B cell (primary cell): Measurements from ENCODE around the gene BMPR1A. TPM values are rescaled to one million over a fixed set of nuclear protein-coding genes. Genes with fewer than 3 reads are reported as not detected.

Experiments used
- ATAC-seq: fragments of 200-7000 bp; cut with Tn5 transposase; one replicate; pipeline ENCODE4 v1.10.0; 2021; ENCODE audit warnings: low read depth, mild to moderate bottlenecking, moderate number of reproducible peaks, moderate library complexity
- CTCF ChIA-PET: fragments of 350-600 bp; sonication (Branson Sonifier 250); formaldehyde crosslinking; loops from one replicate; lab custom pipeline; 2021; ENCODE audit warnings: antibody characterized with exemption, inconsistent platforms; lab: Charles Lee
- POLR2A ChIA-PET: fragments of 350-600 bp; sonication (Branson Sonifier 250); formaldehyde crosslinking; loops from one replicate; lab custom pipeline; 2021; ENCODE audit warnings: antibody characterized with exemption; lab: Charles Lee
- DNase-seq: peaks from one replicate; pipeline ENCODE4 v3.0.0; 2013
- H2AFZ ChIP-seq: 2 replicates; pipeline ENCODE4 v1.6.1; 2012; ENCODE audit warnings: mild to moderate bottlenecking, low read depth, low read length; ENCODE audit not compliant: insufficient read depth, poor library complexity, severe bottlenecking
- H3K27ac ChIP-seq, 2 donors: 1 replicate in 1 of 2; 2 replicates in 1 of 2; pipeline ENCODE4 v1.5.1; 2012 to 2013; ENCODE audit warnings: low read length in 2 of 2, mild to moderate bottlenecking in 2 of 2, moderate library complexity in 1 of 2
- H3K27me3 ChIP-seq, 4 experiments: fragments of 200-600 bp in 1 of 4; sonication (generic) in 1 of 4; replicated peaks in 1 of 4; 1 replicate in 2 of 4; 2 replicates in 2 of 4; pipeline versions ENCODE4 v1.6.1 to v1.7.0; 2013 to 2016; ENCODE audit warnings: low read length in 3 of 4, mild to moderate bottlenecking in 2 of 4, mixed read lengths in 1 of 4, moderate library complexity in 1 of 4; ENCODE audit not compliant: insufficient read depth in 4 of 4, control insufficient read depth in 3 of 4; ENCODE audit errors: control extremely low read depth in 1 of 4
- H3K36me3 ChIP-seq, 2 experiments: replicated peaks in 1 of 2; 1 replicate in 1 of 2; 2 replicates in 1 of 2; pipeline versions ENCODE4 v1.6.1 to v1.7.1; 2013; ENCODE audit warnings: low read length in 1 of 2; ENCODE audit not compliant: insufficient read depth in 2 of 2, control insufficient read depth in 1 of 2; ENCODE audit errors: control extremely low read depth in 1 of 2, extremely low read depth in 1 of 2
- H3K4me1 ChIP-seq, 2 donors: fragments of 200-600 bp in 1 of 2; sonication (generic) in 1 of 2; 1 replicate in 1 of 2; 2 replicates in 1 of 2; pipeline versions ENCODE4 v1.5.1 to v1.6.1; 2013 to 2017; ENCODE audit warnings: low read length in 2 of 2; ENCODE audit not compliant: control insufficient read depth in 2 of 2, insufficient read depth in 2 of 2
- H3K4me2 ChIP-seq: replicated peaks from 2 replicates; pipeline ENCODE3; 2012; ENCODE audit warnings: mild to moderate bottlenecking, low read depth, low read length; ENCODE audit not compliant: poor library complexity, severe bottlenecking
- H3K4me3 ChIP-seq, 5 experiments: fragments of 200-600 bp in 1 of 5; sonication (generic) in 1 of 5; 1 replicate in 3 of 5; 2 replicates in 2 of 5; pipeline versions ENCODE4 v1.5.1 to v1.7.0; 2011 to 2016; ENCODE audit warnings: low read length in 4 of 5, mild to moderate bottlenecking in 4 of 5, low read depth in 2 of 5, control low read depth in 1 of 5, moderate library complexity in 1 of 5; ENCODE audit not compliant: insufficient read depth in 1 of 5; ENCODE audit errors: control extremely low read depth in 1 of 5, extremely low read depth in 1 of 5
- H3K79me2 ChIP-seq: fragments of 200-600 bp; sonication (generic); one replicate; pipeline ENCODE4 v1.6.0; 2016; ENCODE audit warnings: low read length; ENCODE audit not compliant: control insufficient read depth, insufficient read depth
- H3K9ac ChIP-seq: fragments of 200-600 bp; sonication (generic); 2 replicates; pipeline ENCODE4 v1.6.1; 2017; ENCODE audit warnings: mild to moderate bottlenecking, low read length, moderate library complexity
- H3K9me3 ChIP-seq, 3 donors: one replicate each; pipeline versions ENCODE4 v1.6.1 to v1.7.1; 2013; ENCODE audit warnings: low read length in 2 of 3; ENCODE audit not compliant: control insufficient read depth in 2 of 3, insufficient read depth in 1 of 3; ENCODE audit errors: control extremely low read depth in 1 of 3
- H4K20me1 ChIP-seq: 2 replicates; pipeline ENCODE4 v1.6.0; 2012; ENCODE audit warnings: mild to moderate bottlenecking, low read length; ENCODE audit not compliant: insufficient read depth, control insufficient read depth, poor library complexity, severe bottlenecking
- H3K27ac Mint-ChIP-seq: one replicate; pipeline ENCODE4 v1.8.0; 2021; ENCODE audit warnings: mixed read lengths
- H3K27me3 Mint-ChIP-seq: one replicate; pipeline ENCODE4 v1.8.0; 2021; ENCODE audit warnings: mixed read lengths
- H3K4me1 Mint-ChIP-seq: one replicate; pipeline ENCODE4 v1.8.0; 2021; ENCODE audit warnings: mixed read lengths
- H3K4me3 Mint-ChIP-seq: one replicate; pipeline ENCODE4 v1.8.0; 2021; ENCODE audit warnings: mixed read lengths
- H3K9me3 Mint-ChIP-seq: one replicate; pipeline ENCODE4 v1.8.0; 2022; ENCODE audit warnings: mixed read lengths; ENCODE audit not compliant: insufficient read depth
- EZH2 ChIP-seq: IDR thresholded peaks from 2 replicates; pipeline ENCODE4 v1.6.1; 2012; ENCODE audit warnings: borderline replicate concordance, low read depth, mild to moderate bottlenecking, moderate library complexity, low read length; ENCODE audit not compliant: insufficient read depth, poor library complexity, severe bottlenecking
- WGBS: methylation state at CpG from one replicate; pipeline ENCODE4 v1.1.5; 2013; ENCODE audit warnings: missing lambda C conversion rate; ENCODE audit not compliant: insufficient coverage; 5-methylcytosine and 5-hydroxymethylcytosine counted together
- intact Hi-C: fragments of 100-400 bp; cut with micrococcal nuclease; formaldehyde crosslinking; loops from one replicate; pipeline ENCODE4 v1.10.0; 2022
- polyA plus RNA-seq: library from polyadenylated mRNA; depleted of rRNA; stranded (reverse); fragments of >200 nt; gene quantifications from 2 replicates; pipeline ENCODE4 v1.2.3, GENCODE V29; 2012
- total RNA-seq, 2 donors: library from RNA; stranded (reverse); fragments of 120-200 nt in 1 of 2; gene quantifications; 1 replicate in 1 of 2; 2 replicates in 1 of 2; pipeline versions ENCODE4 v1.2.3 to v1.2.4, GENCODE V29; 2013 to 2022
- TF ChIP-seq, protein P1 (sequence below): fragments of 200-600 bp; IDR thresholded peaks from one replicate; pipeline ENCODE4 v1.8.0; 2022; ENCODE audit warnings: antibody characterized with exemption, mild to moderate bottlenecking

Gene BMPR1A
- total and polyA plus RNA-seq, 2 donors (not counting 1 experiment from before 2014, with no cell fraction given) = 1.9 to 15.1 TPM

DNA sequence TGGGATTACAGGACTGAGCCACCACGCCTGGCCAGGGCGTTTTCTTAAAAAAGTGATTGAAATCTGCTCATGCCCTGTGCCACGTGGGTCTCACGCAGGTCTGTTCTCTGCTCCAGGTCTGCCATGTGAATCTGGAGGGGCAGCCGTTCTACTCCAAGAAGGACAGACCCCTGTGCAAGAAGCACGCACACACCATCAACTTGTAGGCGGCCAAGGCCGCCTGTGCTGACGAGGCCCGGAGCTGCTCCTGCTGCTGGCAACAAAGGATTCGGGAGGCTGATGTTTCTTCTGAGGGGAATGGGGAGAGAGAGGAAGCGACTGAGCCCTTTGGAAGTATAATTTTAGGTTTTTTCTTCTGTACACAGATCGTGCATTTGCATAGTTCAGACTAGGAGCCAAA, 23.6 kb upstream of the BMPR1A start:
- Histone ChIP-seq H4K20me1 (no peaks in the 10 kb centered on the region), H3K4me2 (no peak overlapping the region), H3K27me3 (peaks cover 0 to 4% (median 0%) of the 10 kb centered on the region in 4 experiments), H3K4me1 (no peaks in the 10 kb centered on the region), H3K27ac (no peak overlapping the region), H3K4me3 (no peak overlapping the region), H3K9me3 (no peaks in the 10 kb centered on the region), H3K36me3 (no peaks in the 10 kb centered on the region), H3K9ac (no peak overlapping the region), H3K79me2 (no peaks in the 10 kb centered on the region), H2AFZ (no peak overlapping the region)
- Mint-ChIP-seq H3K27ac (no peak overlapping the region), H3K27me3 (peaks cover 13% of the 10 kb centered on the region), H3K9me3 (no peaks in the 10 kb centered on the region), H3K4me3 (no peak overlapping the region), H3K4me1 (peaks cover 1% of the 10 kb centered on the region)
- intact Hi-C loops = no loop called here
- 92% methylated on average over 12 of the region's 13 CpGs for WGBS
- no peak for ATAC-seq
- POLR2A ChIA-PET = no interaction called here
- no peak for DNase-seq
- CTCF ChIA-PET = no interaction called here
- no peak for TF ChIP-seq EZH2
- TF ChIP-seq, protein P1, sequence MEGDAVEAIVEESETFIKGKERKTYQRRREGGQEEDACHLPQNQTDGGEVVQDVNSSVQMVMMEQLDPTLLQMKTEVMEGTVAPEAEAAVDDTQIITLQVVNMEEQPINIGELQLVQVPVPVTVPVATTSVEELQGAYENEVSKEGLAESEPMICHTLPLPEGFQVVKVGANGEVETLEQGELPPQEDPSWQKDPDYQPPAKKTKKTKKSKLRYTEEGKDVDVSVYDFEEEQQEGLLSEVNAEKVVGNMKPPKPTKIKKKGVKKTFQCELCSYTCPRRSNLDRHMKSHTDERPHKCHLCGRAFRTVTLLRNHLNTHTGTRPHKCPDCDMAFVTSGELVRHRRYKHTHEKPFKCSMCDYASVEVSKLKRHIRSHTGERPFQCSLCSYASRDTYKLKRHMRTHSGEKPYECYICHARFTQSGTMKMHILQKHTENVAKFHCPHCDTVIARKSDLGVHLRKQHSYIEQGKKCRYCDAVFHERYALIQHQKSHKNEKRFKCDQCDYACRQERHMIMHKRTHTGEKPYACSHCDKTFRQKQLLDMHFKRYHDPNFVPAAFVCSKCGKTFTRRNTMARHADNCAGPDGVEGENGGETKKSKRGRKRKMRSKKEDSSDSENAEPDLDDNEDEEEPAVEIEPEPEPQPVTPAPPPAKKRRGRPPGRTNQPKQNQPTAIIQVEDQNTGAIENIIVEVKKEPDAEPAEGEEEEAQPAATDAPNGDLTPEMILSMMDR = no peak

DNA sequence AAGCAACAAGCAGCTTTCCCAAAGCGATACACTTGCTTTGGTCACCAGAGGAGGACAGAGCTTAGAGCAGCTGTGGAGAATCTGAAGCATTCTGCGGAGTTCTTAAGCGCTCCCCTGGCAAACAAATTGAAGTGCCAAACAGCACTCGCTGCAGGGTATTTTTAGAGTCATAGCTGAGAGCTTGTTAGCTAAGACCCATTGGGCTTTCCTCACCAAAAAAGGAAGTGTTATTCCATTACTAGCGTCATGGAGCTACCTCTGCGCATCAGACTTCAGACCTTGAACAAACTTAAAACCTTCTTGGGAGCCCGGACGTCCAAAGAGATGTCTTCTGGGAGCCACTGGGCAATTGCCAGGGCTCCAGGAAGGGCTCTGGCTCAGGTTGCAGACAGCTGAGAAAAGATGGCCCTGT, 23.2 kb upstream of the BMPR1A start:
- Mint-ChIP-seq H3K27ac (no peak overlapping the region), H3K9me3 (no peaks in the 10 kb centered on the region), H3K4me3 (no peak overlapping the region), H3K4me1 (peaks cover 1% of the 10 kb centered on the region), H3K27me3 (peaks cover 8% of the 10 kb centered on the region)
- no peaks in the 10 kb centered on the region for H3K4me1 ChIP-seq
- TF ChIP-seq, protein P1 = no peak
- no peak for TF ChIP-seq EZH2
- H3K36me3 ChIP-seq = no peaks in the 10 kb centered on the region
- H4K20me1 ChIP-seq = no peaks in the 10 kb centered on the region
- no peak overlapping the region for H3K9ac ChIP-seq
- POLR2A ChIA-PET = no interaction called here
- no peak overlapping the region for H3K4me3 ChIP-seq
- no peak for DNase-seq
- WGBS = 88% methylated on average over 8 of the region's 8 CpGs
- no peak overlapping the region for H3K4me2 ChIP-seq
- CTCF ChIA-PET = interaction anchor here (0.6 kb wide), 1 partner anchor 326 kb away, joined by 7 read pairs; no protein-coding TSS in a partner anchor
- no peaks in the 10 kb centered on the region for H3K9me3 ChIP-seq
- peaks cover 0 to under 1% (median 0%) of the 10 kb centered on the region in 4 experiments for H3K27me3 ChIP-seq
- no peak overlapping the region for H2AFZ ChIP-seq
- no peaks in the 10 kb centered on the region for H3K79me2 ChIP-seq
- ATAC-seq = no peak
- intact Hi-C loops = no loop called here
- no peak overlapping the region for H3K27ac ChIP-seq
